ENCODE results near the gene QDPR.
"Not testable (repeated sequence)": the region's sequence is repeated elsewhere in the genome, so short reads cannot be mapped to it uniquely, and the experiment has no call there.

Gene QDPR

GRCh38 chr4:17544831-17545234 lies 32.9 kb upstream of the QDPR start:
- CTCF ChIA-PET: no interaction called here

GRCh38 chr4:17544205-17544604 lies 32.3 kb upstream of the QDPR start:
- DNase-seq (ENCODE audit: extremely low spot score): no peak
- CTCF ChIA-PET: no interaction called here
- POLR2A ChIA-PET: no interaction called here

More at GRCh38 chr4:17544831-17545234, 32.9 kb upstream of the QDPR start:
- TF ChIP-seq LEF1 (IDR thresholded peaks at IDR 0.05; ENCODE audit: borderline replicate concordance) (no peak), HDGF (IDR thresholded peaks at IDR 0.05; ENCODE audit: borderline replicate concordance) (no peak), ELF4 (IDR thresholded peaks at IDR 0.05) (no peak), FOXM1 (IDR thresholded peaks at IDR 0.05; ENCODE audit: borderline replicate concordance) (no peak), PKNOX1 (IDR thresholded peaks at IDR 0.05) (no peak), TARDBP (IDR thresholded peaks at IDR 0.05) (no peak), CTBP1 (IDR thresholded peaks at IDR 0.05; ENCODE audit: borderline replicate concordance) (no peak), NFRKB (IDR thresholded peaks at IDR 0.05) (no peak), ZNF384 (IDR thresholded peaks at IDR 0.05) (no peak), FOXA1 (IDR thresholded peaks at IDR 0.05) (no peak), FOXK2 (IDR thresholded peaks at IDR 0.05) (no peak), BHLHE40 (IDR thresholded peaks at IDR 0.05; ENCODE audit: borderline replicate concordance) (no peak)
- no peak for DNase-seq (ENCODE audit: extremely low spot score)
- POLR2A ChIA-PET: no interaction called here

GRCh38 chr4:17537060-17537459 lies 25.2 kb upstream of the QDPR start:
- CTCF ChIA-PET; POLR2A ChIA-PET; DNase-seq (ENCODE audit: extremely low spot score): not testable (repeated sequence)

More at GRCh38 chr4:17544205-17544604, 32.3 kb upstream of the QDPR start:
- TF ChIP-seq LEF1 (IDR thresholded peaks at IDR 0.05; ENCODE audit: borderline replicate concordance): no peak
- no peak for TF ChIP-seq FOXM1 (IDR thresholded peaks at IDR 0.05; ENCODE audit: borderline replicate concordance)
- TF ChIP-seq CTBP1 (IDR thresholded peaks at IDR 0.05; ENCODE audit: borderline replicate concordance): no peak

- ChIA-PET POLR2A (no interaction called here), CTCF (no interaction called here)
- no peak for TF ChIP-seq HDGF (IDR thresholded peaks at IDR 0.05; ENCODE audit: borderline replicate concordance)
- no peak for TF ChIP-seq TARDBP (IDR thresholded peaks at IDR 0.05)
- TF ChIP-seq FOXM1 (IDR thresholded peaks at IDR 0.05; ENCODE audit: borderline replicate concordance): no peak
- no peak for TF ChIP-seq NFRKB (IDR thresholded peaks at IDR 0.05)
- no peak for TF ChIP-seq SUZ12 (IDR thresholded peaks at IDR 0.05)
- TF ChIP-seq ZNF384 (IDR thresholded peaks at IDR 0.05): no peak
- no peak for DNase-seq (ENCODE audit: extremely low spot score)
Measured at GRCh38 chr4:17535906-17536305, 24.0 kb upstream of the QDPR start.

GRCh38 chr4:17535242-17535641 lies 23.4 kb upstream of the QDPR start:
- POLR2A ChIA-PET: no interaction called here
- CTCF ChIA-PET: interaction anchor here (0.6 kb wide), 1 partner anchor 23 kb away, joined by 3 read pairs; no protein-coding TSS in a partner anchor
- no peak for TF ChIP-seq ZNF384 (IDR thresholded peaks at IDR 0.05)
- no peak for TF ChIP-seq FOXA1 (IDR thresholded peaks at IDR 0.05)
- TF ChIP-seq ARNT (IDR thresholded peaks at IDR 0.05): no peak
- no peak for TF ChIP-seq FOXK2 (IDR thresholded peaks at IDR 0.05)
- no peak for TF ChIP-seq SP1 (IDR thresholded peaks at IDR 0.05)
- no peak for TF ChIP-seq SUZ12 (IDR thresholded peaks at IDR 0.05)
- no peak for TF ChIP-seq L3MBTL2 (conservative IDR thresholded peaks at IDR 0.05)
- no peak for TF ChIP-seq FOXM1 (IDR thresholded peaks at IDR 0.05; ENCODE audit: borderline replicate concordance)
- no peak for TF ChIP-seq NFRKB (IDR thresholded peaks at IDR 0.05)
- no peak for TF ChIP-seq BHLHE40 (IDR thresholded peaks at IDR 0.05; ENCODE audit: borderline replicate concordance)
- TF ChIP-seq ELF4 (IDR thresholded peaks at IDR 0.05): no peak
- TF ChIP-seq PKNOX1 (IDR thresholded peaks at IDR 0.05): no peak
- no peak for TF ChIP-seq TARDBP (IDR thresholded peaks at IDR 0.05)
- no peak for TF ChIP-seq CTBP1 (IDR thresholded peaks at IDR 0.05; ENCODE audit: borderline replicate concordance)
- TF ChIP-seq LEF1 (IDR thresholded peaks at IDR 0.05; ENCODE audit: borderline replicate concordance): no peak
- DNase-seq (ENCODE audit: extremely low spot score): no peak

GRCh38 chr4:17534705-17535104 lies 22.8 kb upstream of the QDPR start:
- ChIA-PET CTCF (interaction anchor here (0.6 kb wide), 1 partner anchor 22 kb away, joined by 3 read pairs; no protein-coding TSS in a partner anchor), POLR2A (no interaction called here)
- TF ChIP-seq NFRKB (IDR thresholded peaks at IDR 0.05): no peak
- no peak for TF ChIP-seq L3MBTL2 (conservative IDR thresholded peaks at IDR 0.05)
- TF ChIP-seq ARNT (IDR thresholded peaks at IDR 0.05): no peak
- no peak for TF ChIP-seq HDGF (IDR thresholded peaks at IDR 0.05; ENCODE audit: borderline replicate concordance)
- TF ChIP-seq CTBP1 (IDR thresholded peaks at IDR 0.05; ENCODE audit: borderline replicate concordance): no peak
- TF ChIP-seq FOXM1 (IDR thresholded peaks at IDR 0.05; ENCODE audit: borderline replicate concordance): no peak
- no peak for TF ChIP-seq FOXK2 (IDR thresholded peaks at IDR 0.05)
- no peak for TF ChIP-seq LEF1 (IDR thresholded peaks at IDR 0.05; ENCODE audit: borderline replicate concordance)
- TF ChIP-seq PKNOX1 (IDR thresholded peaks at IDR 0.05): no peak
- no peak for TF ChIP-seq BHLHE40 (IDR thresholded peaks at IDR 0.05; ENCODE audit: borderline replicate concordance)
- no peak for TF ChIP-seq TARDBP (IDR thresholded peaks at IDR 0.05)
- no peak for TF ChIP-seq ELF4 (IDR thresholded peaks at IDR 0.05)
- TF ChIP-seq FOXA1 (IDR thresholded peaks at IDR 0.05): no peak
- no peak for TF ChIP-seq SUZ12 (IDR thresholded peaks at IDR 0.05)
- TF ChIP-seq ZNF384 (IDR thresholded peaks at IDR 0.05): no peak
- no peak for TF ChIP-seq SP1 (IDR thresholded peaks at IDR 0.05)

More at GRCh38 chr4:17534705-17535104, 22.8 kb upstream of the QDPR start:
- no peak for DNase-seq (ENCODE audit: extremely low spot score)

Data from HEK293T (cell line).